ENCODE measurements around the gene IQGAP3.

The IQGAP3 gene

GRCh38 chr1:156539818-156540355 is 32.5 kb downstream of the IQGAP3 start:
- in situ Hi-C loops (cut with MboI; ENCODE audit: low pct_unique_long_range_greater_than_20kb, low sequenced_read_pairs, unreplicated experiment) = no loop called here
- no peak for TF ChIP-seq CTCF (IDR thresholded peaks at IDR 0.05; ENCODE audit: extremely low read depth, insufficient read depth, missing control alignments)
- DNase-seq (ENCODE audit: low spot score) = no peak

DNA sequence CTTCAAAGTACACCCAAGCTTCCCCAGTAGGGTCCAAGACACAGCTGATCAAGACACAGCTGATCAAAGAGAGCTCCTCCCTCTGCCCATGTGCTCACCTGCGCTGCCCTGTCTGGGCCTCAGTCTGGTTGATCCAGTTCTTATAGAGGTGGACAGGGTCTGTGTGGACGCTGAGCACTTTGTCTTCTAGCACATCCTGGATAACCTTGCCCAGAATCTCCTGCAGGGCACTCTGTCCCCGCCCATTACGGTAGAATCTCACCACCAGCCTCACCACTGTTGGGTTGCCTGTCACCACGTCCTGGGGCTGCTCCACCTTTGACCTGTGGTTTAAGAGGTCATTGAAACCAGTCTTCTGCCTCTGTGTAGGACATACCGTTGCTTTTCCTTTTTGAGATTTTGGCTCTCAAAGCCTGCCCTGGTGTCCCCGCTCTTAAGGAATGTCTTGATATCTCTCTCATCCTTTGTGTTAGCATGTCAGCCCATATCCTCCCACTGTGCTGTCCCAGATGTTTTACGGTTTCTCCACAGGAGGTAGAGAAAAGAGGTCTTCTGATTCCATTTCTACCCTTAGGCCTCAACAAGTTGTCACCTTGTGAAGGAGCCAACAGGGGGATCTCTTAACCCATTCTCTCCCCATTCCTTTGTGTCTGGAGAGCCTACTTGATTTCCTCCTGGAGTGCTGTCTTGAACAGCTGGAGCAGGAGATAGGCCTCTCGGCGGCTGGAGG is 33.5 kb downstream of the IQGAP3 start:
- in situ Hi-C loops (cut with MboI; ENCODE audit: low pct_unique_long_range_greater_than_20kb, low sequenced_read_pairs, unreplicated experiment) = no loop called here
- no peak for DNase-seq (ENCODE audit: low spot score)
- TF ChIP-seq CTCF (IDR thresholded peaks at IDR 0.05; ENCODE audit: extremely low read depth, insufficient read depth, missing control alignments) = no peak

- in situ Hi-C loops (cut with MboI; ENCODE audit: low pct_unique_long_range_greater_than_20kb, low sequenced_read_pairs, unreplicated experiment) = no loop called here
- no peak for DNase-seq (ENCODE audit: low spot score)
- TF ChIP-seq CTCF (IDR thresholded peaks at IDR 0.05; ENCODE audit: extremely low read depth, insufficient read depth, missing control alignments) = no peak
Measured at GRCh38 chr1:156537027-156537426, 35.3 kb downstream of the IQGAP3 start.

DNA sequence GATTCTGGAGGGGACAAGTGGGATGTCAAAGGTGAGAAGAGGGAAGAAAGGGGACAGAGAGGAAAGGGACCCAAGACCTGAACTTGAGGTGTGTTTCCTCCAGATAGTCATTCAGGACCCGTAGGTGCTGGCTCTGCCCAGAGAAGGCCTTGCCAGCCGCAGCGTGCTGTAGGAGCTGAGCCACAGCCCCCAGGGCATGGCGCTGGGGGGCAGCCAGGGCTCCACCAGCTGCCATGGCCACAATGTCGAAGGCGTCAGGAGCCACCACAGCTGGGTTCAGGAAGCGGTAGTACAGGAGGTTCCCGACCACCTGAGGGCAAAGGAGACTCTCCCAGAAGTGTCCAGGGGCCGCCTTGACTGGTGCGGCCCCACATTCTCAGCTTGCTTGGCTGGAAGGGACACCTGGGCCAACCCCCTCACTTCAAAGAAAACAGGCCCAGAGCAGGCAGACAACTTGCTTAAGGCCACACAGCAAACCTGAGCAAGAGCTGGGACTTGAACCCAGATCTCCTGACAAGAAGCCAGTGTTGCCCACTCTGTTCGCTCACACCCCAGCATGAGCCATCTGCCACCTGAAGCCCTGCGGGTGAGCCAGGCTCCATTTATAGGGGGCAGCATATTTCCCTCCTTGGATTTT is 37.8 kb downstream of the IQGAP3 start:
- in situ Hi-C loops (cut with MboI; ENCODE audit: low pct_unique_long_range_greater_than_20kb, low sequenced_read_pairs, unreplicated experiment) = no loop called here
- no peak for DNase-seq (ENCODE audit: low spot score)
- TF ChIP-seq CTCF (IDR thresholded peaks at IDR 0.05; ENCODE audit: extremely low read depth, insufficient read depth, missing control alignments) = no peak

DNA sequence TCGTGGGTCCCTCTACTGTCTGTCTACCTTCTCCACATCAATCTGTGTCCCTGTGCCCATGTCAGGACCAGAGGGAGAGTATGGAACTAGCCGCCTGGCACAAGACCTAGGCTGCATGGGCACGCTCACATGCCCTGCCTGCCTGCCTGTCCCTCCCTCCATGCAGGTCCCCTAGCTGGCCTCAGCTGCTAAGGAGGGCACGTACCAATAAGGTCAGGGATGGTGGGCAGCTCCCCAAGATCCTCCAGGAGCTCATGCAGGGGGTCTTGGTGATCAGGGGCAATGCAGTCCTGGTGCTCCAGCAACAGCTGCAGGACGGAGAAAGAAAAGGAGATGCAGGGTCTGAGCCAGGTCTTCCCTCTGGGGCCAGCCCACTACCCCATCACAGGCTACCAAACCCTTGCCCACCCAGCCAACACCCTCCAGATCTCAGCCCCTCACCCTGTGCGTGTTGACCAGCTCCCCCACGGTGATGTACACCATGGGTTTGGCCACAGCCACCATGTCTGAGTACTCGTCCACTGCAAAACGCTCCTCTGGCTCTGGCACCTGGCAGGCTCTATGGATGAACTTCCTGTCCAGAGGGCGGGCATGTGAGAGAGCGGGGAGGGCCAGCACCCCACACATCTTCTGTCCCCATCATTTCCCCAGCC is 38.7 kb downstream of the IQGAP3 start:
- DNase-seq (ENCODE audit: low spot score) = no peak
- no peak for TF ChIP-seq CTCF (IDR thresholded peaks at IDR 0.05; ENCODE audit: extremely low read depth, insufficient read depth, missing control alignments)
- in situ Hi-C loops (cut with MboI; ENCODE audit: low pct_unique_long_range_greater_than_20kb, low sequenced_read_pairs, unreplicated experiment) = no loop called here

DNA sequence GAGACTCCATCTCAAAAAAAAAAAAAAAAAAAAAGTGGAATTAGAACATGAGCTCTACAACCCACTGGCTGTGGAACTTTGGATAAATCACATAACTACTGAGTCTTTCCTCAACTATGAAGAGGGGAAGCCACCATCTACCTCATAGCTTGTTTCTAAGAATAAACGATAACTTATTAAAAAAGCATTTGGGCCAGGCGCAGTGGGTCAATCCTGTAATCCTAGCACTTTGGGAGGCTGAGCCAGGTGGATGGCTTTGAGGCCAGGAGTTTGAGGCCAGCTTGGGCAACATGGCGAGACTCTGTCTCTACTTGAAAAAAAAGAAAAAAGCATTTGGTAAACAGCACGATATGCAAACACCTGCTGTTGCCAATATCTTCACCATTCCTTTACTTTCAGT is 40.0 kb downstream of the IQGAP3 start:
- no peak for TF ChIP-seq CTCF (IDR thresholded peaks at IDR 0.05; ENCODE audit: extremely low read depth, insufficient read depth, missing control alignments)
- DNase-seq (ENCODE audit: low spot score) = no peak
- in situ Hi-C loops (cut with MboI; ENCODE audit: low pct_unique_long_range_greater_than_20kb, low sequenced_read_pairs, unreplicated experiment) = no loop called here

Measured in GM13977 (cell line).